Panc1 (cell line): ENCODE results near the gene PRODH2. TPM values are rescaled to one million over a fixed set of nuclear protein-coding genes. Genes with fewer than 3 reads are reported as not detected.

ENCODE experiments used
- ATAC-seq: fragments of 200-7000 bp; cut with Tn5 transposase; 2 replicates; pipeline ENCODE4 v1.9.1; 2020; ENCODE audit warnings: mild to moderate bottlenecking, moderate library complexity
- BruUV-seq: library from RNA; stranded (reverse); fragments of 400-500 nt; replicated peaks from 2 replicates; lab custom pipeline; 2021; lab: Mats Ljungman, UMichigan
- CTCF ChIA-PET: fragments of 300-600 bp; sonication (Branson Sonifier 250); formaldehyde crosslinking; loops from one replicate; lab custom pipeline; 2022; ENCODE audit warnings: antibody characterized with exemption; lab: Charles Lee
- POLR2A ChIA-PET: fragments of 300-600 bp; sonication (Branson Sonifier 250); formaldehyde crosslinking; loops from one replicate; lab custom pipeline; 2022; ENCODE audit warnings: antibody characterized with exemption; lab: Charles Lee
- DNase-seq: peaks from one replicate; pipeline ENCODE4 v3.0.0-alpha.2; 2010; ENCODE audit warnings: low read depth, low spot score
- H3K27ac ChIP-seq: 2 replicates; pipeline ENCODE4 v1.5.1; 2011; ENCODE audit warnings: mild to moderate bottlenecking, low read length, inconsistent platforms
- H3K27me3 ChIP-seq: fragments of 200-500 bp; sonication (Bioruptor generic); 2 replicates; pipeline ENCODE4 v1.6.0; 2014; ENCODE audit warnings: low read length, inconsistent platforms; ENCODE audit not compliant: control insufficient read depth, insufficient read depth
- H3K36me3 ChIP-seq: fragments of 200-500 bp; sonication (Bioruptor generic); 2 replicates; pipeline ENCODE4 v1.5.1; 2014; ENCODE audit warnings: inconsistent platforms, mild to moderate bottlenecking, low read length, moderate library complexity; ENCODE audit not compliant: control insufficient read depth, insufficient read depth
- H3K4me1 ChIP-seq: 2 replicates; pipeline ENCODE4 v1.5.1; 2011; ENCODE audit warnings: inconsistent platforms, mild to moderate bottlenecking, low read length, moderate library complexity; ENCODE audit not compliant: control insufficient read depth, insufficient read depth
- H3K4me3 ChIP-seq, 2 experiments: 2 replicates each; pipeline ENCODE4 v1.5.1; 2011 to 2012; ENCODE audit warnings: low read depth in 2 of 2, low read length in 2 of 2, mild to moderate bottlenecking in 2 of 2, inconsistent platforms in 1 of 2, moderate library complexity in 1 of 2
- H3K9me3 ChIP-seq: fragments of 200-500 bp; sonication (Bioruptor generic); 2 replicates; pipeline ENCODE4 v1.5.1; 2014; ENCODE audit warnings: low read depth, mild to moderate bottlenecking, inconsistent platforms, low read length, moderate library complexity; ENCODE audit not compliant: control insufficient read depth, insufficient read depth
- CTCF ChIP-seq: fragments of 450-650 bp; IDR thresholded peaks from 2 replicates; pipeline ENCODE4 v1.5.1; 2017; ENCODE audit warnings: mild to moderate bottlenecking
- POLR2AphosphoS5 ChIP-seq: IDR thresholded peaks from 2 replicates; pipeline ENCODE4 v1.6.1; 2012; ENCODE audit warnings: mild to moderate bottlenecking, low read depth, low read length, moderate library complexity
- REST ChIP-seq, 2 experiments: IDR thresholded peaks; 2 replicates each; pipeline ENCODE4 v1.6.1; 2011 to 2012; ENCODE audit warnings: low read depth in 2 of 2, control low read depth in 1 of 2, low read length in 1 of 2, mild to moderate bottlenecking in 1 of 2, moderate library complexity in 1 of 2; ENCODE audit not compliant: insufficient read depth in 1 of 2
- SIN3A ChIP-seq: IDR thresholded peaks from 2 replicates; pipeline ENCODE4 v1.6.1; 2012; ENCODE audit warnings: low read depth, mild to moderate bottlenecking, low read length, moderate library complexity, borderline replicate concordance; ENCODE audit not compliant: insufficient read depth
- TCF7L2 ChIP-seq: IDR thresholded peaks from 2 replicates; pipeline ENCODE4 v1.6.1; 2011; ENCODE audit warnings: mild to moderate bottlenecking, low read depth, low read length, inconsistent platforms
- in situ Hi-C: cut with HindIII; loops from 2 replicates; pipeline ENCODE4 v1.10.0; 2016; ENCODE audit warnings: low sequenced_read_pairs, low pct_unique_long_range_greater_than_20kb
- intact Hi-C: fragments of 100-400 bp; cut with micrococcal nuclease; formaldehyde crosslinking; loops from one replicate; pipeline ENCODE4 v1.10.0; 2022; ENCODE audit not compliant: unreplicated experiment
- total RNA-seq: library from RNA; stranded (reverse); gene quantifications from one replicate; pipeline ENCODE4 v1.2.1, GENCODE V29; 2021; ENCODE audit not compliant: unreplicated experiment

Gene PRODH2
- total RNA-seq, 1 experiment from 2014 or later, result not detected

GRCh38 chr19:35787227-35787799 lies 25.3 kb downstream of the PRODH2 start:
- Histone ChIP-seq H3K4me3 (no peak overlapping the region), H3K27me3 (no peaks in the 10 kb centered on the region), H3K4me1 (no peaks in the 10 kb centered on the region; the same call in 1 of the 2 replicates), H3K27ac (no peak overlapping the region), H3K9me3 (no peaks in the 10 kb centered on the region), H3K36me3 (no peaks in the 10 kb centered on the region)
- ATAC-seq, result no peak
- in situ Hi-C loops, result no loop called here
- intact Hi-C loops, result no loop called here
- TF ChIP-seq SIN3A (no peak), TCF7L2 (no peak), REST (IDR thresholded peaks at IDR 0.05; ENCODE audit: insufficient read depth in 1 of 2, low read depth in 2 of 2, low read length in 1 of 2) (no peak)
- DNase-seq, result no peak
- BruUV-seq, result no TSS peak
- ChIA-PET CTCF (no interaction called here), POLR2A (no interaction called here)

GRCh38 chr19:35786299-35787160 lies 26.1 kb downstream of the PRODH2 start:
- no peaks in the 10 kb centered on the region; the same call in 1 of the 2 replicates for H3K4me1 ChIP-seq
- H3K9me3 ChIP-seq, result no peaks in the 10 kb centered on the region
- ChIA-PET CTCF (interaction anchor here (0.6 kb wide), 1 partner anchor 268 kb away, joined by 4 read pairs; the partner anchor contains the start of gene THAP8), POLR2A (interaction anchor here (0.7 kb wide), 1 partner anchor 331 kb away, joined by 3 read pairs; no protein-coding TSS in a partner anchor)
- no peaks in the 10 kb centered on the region for H3K36me3 ChIP-seq
- no peak overlapping the region for H3K4me3 ChIP-seq
- H3K27me3 ChIP-seq, result no peaks in the 10 kb centered on the region
- BruUV-seq, result no TSS peak
- no peak for TF ChIP-seq TCF7L2
- no peak for TF ChIP-seq REST (IDR thresholded peaks at IDR 0.05; ENCODE audit: insufficient read depth in 1 of 2, low read depth in 2 of 2, low read length in 1 of 2)
- no peak for TF ChIP-seq SIN3A
- no peak for TF ChIP-seq POLR2AphosphoS5
- no peak for TF ChIP-seq CTCF
- intact Hi-C loops, result no loop called here
- DNase-seq, result no peak
- H3K27ac ChIP-seq, result no peak overlapping the region
- no peak for ATAC-seq
- in situ Hi-C loops, result no loop called here
